BE2C (cell line): ENCODE results near the gene NODAL. TPM values are rescaled to one million over a fixed set of nuclear protein-coding genes. Genes with fewer than 3 reads are reported as not detected.
"Not testable (repeated sequence)": the region's sequence is repeated elsewhere in the genome, so short reads cannot be mapped to it uniquely, and the experiment has no call there.

Experiments used
- DNase-seq: peaks from one replicate; pipeline ENCODE4 v3.0.0-alpha.2; 2020
- H3K27me3 ChIP-seq: fragments of 250-450 bp; sonication (Bioruptor Pico); 2 replicates; pipeline ENCODE4 v1.5.1; 2020; ENCODE audit warnings: mild to moderate bottlenecking
- H3K36me3 ChIP-seq: fragments of 250-450 bp; sonication (Bioruptor Pico); 2 replicates; pipeline ENCODE4 v1.5.1; 2020; ENCODE audit warnings: mild to moderate bottlenecking
- H3K4me1 ChIP-seq: fragments of 250-450 bp; sonication (Bioruptor Pico); 2 replicates; pipeline ENCODE4 v1.5.1; 2020
- H3K4me3 ChIP-seq: 2 replicates; pipeline ENCODE4 v1.5.1; 2011; ENCODE audit warnings: low read depth, low read length
- H3K9me3 ChIP-seq: fragments of 250-450 bp; sonication (Bioruptor Pico); 2 replicates; pipeline ENCODE4 v1.5.1; 2020
- polyA plus RNA-seq: library from polyadenylated mRNA; unstranded; fragments of >200 nt; gene quantifications from one replicate; pipeline ENCODE4 v1.2.1, GENCODE V29; 2012; ENCODE audit warnings: low read depth, missing spikeins; ENCODE audit not compliant: insufficient read length, insufficient read depth
- TF ChIP-seq, protein P1 (sequence below): IDR thresholded peaks from 2 replicates; pipeline ENCODE4 v1.5.1; 2012; ENCODE audit warnings: mild to moderate bottlenecking, low read depth, low read length

Gene NODAL
- polyA plus RNA-seq, result not detected

DNA sequence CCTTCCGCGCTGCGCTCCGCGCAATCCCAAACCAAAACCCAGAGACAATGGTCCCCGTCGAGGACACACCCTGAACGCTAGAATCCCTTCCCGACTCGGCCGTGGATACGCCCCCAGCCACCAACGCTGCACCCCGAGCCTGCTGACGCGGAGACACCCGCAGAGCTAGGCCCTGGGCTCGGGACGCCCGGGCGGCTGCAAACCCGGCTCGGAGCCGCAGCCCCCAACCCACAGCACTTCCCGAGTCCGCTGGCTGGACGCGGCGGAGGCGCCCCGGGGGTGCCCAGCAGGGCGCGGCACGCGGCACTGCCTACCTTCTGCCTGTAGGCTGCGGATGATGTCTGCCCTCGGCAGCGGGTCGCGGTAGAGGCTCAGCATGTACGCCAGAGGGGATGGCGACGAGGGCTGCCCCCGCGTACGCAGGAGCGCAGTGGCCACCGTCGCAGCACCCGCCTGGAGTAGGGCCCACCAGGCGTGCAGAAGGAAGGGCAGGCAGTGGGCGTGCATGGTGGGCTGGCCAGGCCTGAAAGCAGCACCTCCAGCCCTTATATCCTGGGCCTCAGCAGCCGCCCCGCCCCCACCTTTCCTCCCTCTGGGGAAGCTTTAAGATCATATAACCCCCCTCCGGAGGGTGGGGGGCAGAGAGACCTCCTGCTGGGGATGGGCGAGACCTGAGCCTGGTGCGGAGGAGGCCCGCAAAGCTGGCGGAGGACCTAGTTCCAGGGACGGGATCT is at the start of gene NODAL:
TSS of gene NODAL (minus strand) at position 521 of the 734 bp plus-strand sequence. CDS start at position 507, 14 bp downstream.
- H3K4me3 ChIP-seq, result no peak within 1 kb of the TSS; the same call in 1 of the 2 replicates
- DNase-seq, result no peak
- TF ChIP-seq, protein P1, sequence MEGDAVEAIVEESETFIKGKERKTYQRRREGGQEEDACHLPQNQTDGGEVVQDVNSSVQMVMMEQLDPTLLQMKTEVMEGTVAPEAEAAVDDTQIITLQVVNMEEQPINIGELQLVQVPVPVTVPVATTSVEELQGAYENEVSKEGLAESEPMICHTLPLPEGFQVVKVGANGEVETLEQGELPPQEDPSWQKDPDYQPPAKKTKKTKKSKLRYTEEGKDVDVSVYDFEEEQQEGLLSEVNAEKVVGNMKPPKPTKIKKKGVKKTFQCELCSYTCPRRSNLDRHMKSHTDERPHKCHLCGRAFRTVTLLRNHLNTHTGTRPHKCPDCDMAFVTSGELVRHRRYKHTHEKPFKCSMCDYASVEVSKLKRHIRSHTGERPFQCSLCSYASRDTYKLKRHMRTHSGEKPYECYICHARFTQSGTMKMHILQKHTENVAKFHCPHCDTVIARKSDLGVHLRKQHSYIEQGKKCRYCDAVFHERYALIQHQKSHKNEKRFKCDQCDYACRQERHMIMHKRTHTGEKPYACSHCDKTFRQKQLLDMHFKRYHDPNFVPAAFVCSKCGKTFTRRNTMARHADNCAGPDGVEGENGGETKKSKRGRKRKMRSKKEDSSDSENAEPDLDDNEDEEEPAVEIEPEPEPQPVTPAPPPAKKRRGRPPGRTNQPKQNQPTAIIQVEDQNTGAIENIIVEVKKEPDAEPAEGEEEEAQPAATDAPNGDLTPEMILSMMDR, result no peak
- H3K27me3 ChIP-seq, result peaks cover 34% of the 10 kb centered on the region
- no peaks in the 10 kb centered on the region for H3K4me1 ChIP-seq
- H3K9me3 ChIP-seq, result no peaks in the 10 kb centered on the region
- H3K36me3 ChIP-seq, result no peaks in the 10 kb centered on the region

DNA sequence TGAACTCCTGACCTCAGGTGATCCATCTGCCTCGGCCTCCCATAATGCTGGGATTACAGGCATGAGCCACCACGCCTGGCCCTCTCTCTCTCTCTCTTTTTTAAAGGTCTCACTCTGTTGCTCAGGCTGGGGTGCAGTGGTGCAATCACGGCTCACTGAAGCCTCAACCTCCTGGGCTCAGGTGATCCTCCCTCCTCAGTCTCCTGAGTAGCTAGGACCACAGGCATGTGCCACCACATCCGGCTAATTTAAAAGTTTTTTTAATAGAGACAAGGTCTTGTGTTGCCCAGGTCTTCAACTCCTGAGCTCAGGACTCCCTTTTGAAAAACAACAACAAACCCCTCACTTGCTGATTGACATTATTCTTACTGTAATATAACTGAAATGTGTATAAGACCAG is 48.7 kb upstream of the NODAL start:
- H3K36me3 ChIP-seq, result no peaks in the 10 kb centered on the region
- DNase-seq, result no peak
- TF ChIP-seq, protein P1, result no peak
- H3K4me3 ChIP-seq, result no peak overlapping the region
- H3K27me3 ChIP-seq, result no peaks in the 10 kb centered on the region
- no peaks in the 10 kb centered on the region for H3K9me3 ChIP-seq
- no peaks in the 10 kb centered on the region for H3K4me1 ChIP-seq

DNA sequence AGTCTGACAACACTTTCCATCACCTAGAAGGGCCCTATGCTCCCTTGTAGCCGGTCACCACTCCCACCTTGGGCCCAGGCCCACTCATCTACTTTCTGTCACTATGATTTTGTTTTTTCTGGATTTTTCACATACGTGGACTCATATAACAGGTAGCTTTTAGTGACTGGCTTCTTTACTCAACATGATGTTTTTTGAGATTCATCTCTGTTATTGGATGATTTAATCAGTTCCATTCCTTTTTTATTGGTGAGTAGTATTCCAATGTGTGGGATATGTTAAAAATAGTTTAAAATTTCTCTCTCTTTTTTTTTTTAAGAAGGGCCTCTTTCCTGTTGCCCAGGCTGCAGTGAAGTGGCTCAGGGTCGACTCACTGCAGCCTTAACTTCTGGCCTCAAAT is 46.3 kb upstream of the NODAL start:
- Histone ChIP-seq H3K4me1 (no peaks in the 10 kb centered on the region), H3K4me3 (no peak overlapping the region), H3K9me3 (no peaks in the 10 kb centered on the region), H3K36me3 (no peaks in the 10 kb centered on the region), H3K27me3 (no peaks in the 10 kb centered on the region)
- TF ChIP-seq, protein P1, result no peak
- no peak for DNase-seq

DNA sequence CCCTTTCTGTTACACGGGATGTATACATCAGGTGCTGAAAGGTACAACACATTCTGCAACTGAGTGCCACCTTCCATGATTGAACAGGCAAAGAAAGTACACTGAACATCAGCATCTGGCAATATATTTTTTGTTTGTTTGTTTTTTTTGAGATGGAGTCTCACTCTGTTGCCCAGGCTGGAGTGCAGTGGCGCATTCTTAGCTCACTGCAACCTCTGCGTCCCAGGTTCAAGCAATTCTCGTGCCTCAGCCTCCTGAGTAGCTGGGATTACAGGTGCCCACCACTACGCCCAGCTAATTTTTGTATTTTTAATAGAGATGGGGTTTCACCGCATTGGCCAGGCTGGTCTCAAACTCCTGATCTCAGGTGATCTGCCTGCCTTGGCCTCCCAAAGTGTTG is 42.4 kb upstream of the NODAL start:
- not testable (repeated sequence) for H3K9me3 ChIP-seq, H3K27me3 ChIP-seq, DNase-seq, H3K36me3 ChIP-seq, H3K4me3 ChIP-seq, H3K4me1 ChIP-seq

DNA sequence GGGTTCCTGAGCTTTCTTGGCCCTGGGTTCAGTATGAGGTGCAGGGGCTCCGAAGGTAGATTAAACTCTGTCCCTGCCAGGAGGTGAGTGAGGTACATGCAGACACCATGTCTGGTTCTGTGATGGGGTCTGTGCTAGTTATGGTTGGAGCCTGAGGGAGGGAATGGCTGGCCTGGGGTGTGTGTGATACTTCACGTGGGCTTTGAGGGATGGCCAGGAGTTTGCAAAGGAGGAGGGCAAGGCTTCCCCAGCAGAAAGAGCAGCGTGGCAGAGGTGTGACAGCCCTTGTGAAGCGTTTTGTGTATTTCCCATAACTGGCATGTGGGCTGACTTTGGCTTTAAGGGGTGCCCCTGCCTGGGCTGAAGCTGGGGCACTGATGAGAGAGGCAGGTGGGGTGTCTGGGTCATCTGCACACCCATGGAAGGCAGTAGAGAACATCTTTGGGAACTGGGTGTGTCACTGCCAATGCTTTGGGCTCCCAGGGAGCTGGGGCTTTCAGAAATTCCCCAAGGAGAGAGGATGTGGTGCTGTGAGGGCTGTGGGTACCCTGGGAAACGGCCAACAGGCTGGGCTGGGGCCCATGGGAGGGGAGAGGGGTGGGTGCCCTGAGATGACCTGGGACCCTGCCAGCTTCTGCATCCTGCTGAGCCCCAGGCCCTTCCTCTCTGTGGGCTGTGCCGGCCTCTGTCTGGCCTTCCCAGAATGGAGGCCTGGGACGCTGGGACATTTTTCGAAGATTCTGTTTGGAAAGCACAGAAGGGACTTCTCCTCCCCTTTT is 41.7 kb upstream of the NODAL start:
- DNase-seq, result no peak
- H3K4me3 ChIP-seq, result no peak overlapping the region
- H3K9me3 ChIP-seq, result no peaks in the 10 kb centered on the region
- H3K27me3 ChIP-seq, result no peaks in the 10 kb centered on the region; the same call in 1 of the 2 replicates
- H3K36me3 ChIP-seq, result no peaks in the 10 kb centered on the region
- H3K4me1 ChIP-seq, result no peaks in the 10 kb centered on the region
- TF ChIP-seq, protein P1, result no peak

DNA sequence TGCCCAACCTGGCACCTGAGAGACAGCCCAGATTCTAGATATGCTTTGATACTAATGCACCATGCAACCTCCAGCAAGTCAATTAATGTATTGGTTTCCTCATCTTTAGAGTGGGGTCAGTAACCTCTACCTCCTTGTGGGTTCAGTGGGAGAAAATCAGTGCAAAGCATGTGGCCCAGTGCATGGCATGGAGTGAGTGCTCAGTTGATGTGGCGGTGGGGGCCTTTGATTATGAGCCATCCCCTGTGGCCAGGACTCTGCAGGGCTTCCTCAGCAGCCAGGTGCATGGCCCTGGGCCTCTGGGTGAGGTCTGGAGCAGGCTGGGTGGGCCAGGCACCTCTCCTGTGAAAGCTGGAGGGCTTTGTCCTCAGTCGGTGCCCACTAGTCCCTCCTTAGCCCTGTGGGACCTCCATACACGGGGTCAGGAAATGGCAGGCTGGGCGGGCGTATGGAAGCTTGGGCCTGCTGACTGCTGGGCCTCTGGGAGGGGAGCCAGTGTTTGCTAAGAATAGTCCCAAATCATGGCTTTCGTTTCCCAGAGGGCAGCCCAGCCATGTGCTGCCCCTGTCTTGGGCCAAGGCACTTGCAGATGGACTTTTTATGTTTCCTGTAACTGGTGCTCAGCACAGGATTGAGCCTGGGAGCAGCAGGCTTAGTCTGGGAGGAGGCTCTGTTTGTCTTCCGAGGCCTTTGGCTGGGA is 40.5 kb upstream of the NODAL start:
- no peaks in the 10 kb centered on the region for H3K9me3 ChIP-seq

More for the DNA sequence above, 40.5 kb upstream of the NODAL start:
- Histone ChIP-seq H3K4me3 (no peak overlapping the region), H3K27me3 (no peaks in the 10 kb centered on the region; the same call in none of the 2 replicates), H3K36me3 (no peaks in the 10 kb centered on the region), H3K4me1 (no peaks in the 10 kb centered on the region)
- no peak for DNase-seq
- TF ChIP-seq, protein P1, result no peak
